ENCODE results near the gene IL1RAPL1. TPM values are rescaled to one million over a fixed set of nuclear protein-coding genes. Genes with fewer than 3 reads are reported as not detected.

IL1RAPL1 gene
- polyA plus RNA-seq, 1 of the 3 experiments (the other 2 are of a cell fraction): 2.8 TPM

- CTCF ChIA-PET: no interaction called here
- Histone ChIP-seq H3K4me2 (no peak overlapping the region), H2AFZ (ENCODE audit: low read depth) (no peak overlapping the region), H3K79me2 (ENCODE audit: insufficient read depth) (no peaks in the 10 kb centered on the region), H3F3A (replicated peaks; ENCODE audit: insufficient read depth) (no peaks in the 10 kb centered on the region), H3K4me1 (ENCODE audit: control insufficient read depth in 1 of 2, insufficient read depth in 2 of 2, low read depth in 1 of 2, low read length in 1 of 2) (no peaks in the 10 kb centered on the region), H3K36me3 (replicated peaks in 1 of 2; ENCODE audit: control insufficient read depth in 1 of 2, insufficient read depth in 2 of 2, low read length in 1 of 2) (no peaks in the 10 kb centered on the region), H3K4me3 (ENCODE audit: low read depth in 2 of 2, low read length in 1 of 2) (no peak overlapping the region), H4K20me1 (ENCODE audit: insufficient read depth) (no peaks in the 10 kb centered on the region), H3K9me3 (no peaks in the 10 kb centered on the region), H3K9ac (no peak overlapping the region), H3K27ac (ENCODE audit: low read depth in 2 of 2, low read length in 1 of 2) (no peak overlapping the region), H3K9me2 (0 out of 2 replicates have a peak, but pooled peaks cover 3% of the 10 kb centered on the region), H3K27me3 (ENCODE audit: insufficient read depth) (no peaks in the 10 kb centered on the region)
- WGBS (ENCODE audit: low lambda C conversion rate): 18% methylated on average over 1 of the region's 1 CpG
- DNase-seq: no peak
- POLR2A ChIA-PET: no interaction called here
- no peak for TF ChIP-seq FOSL2 (IDR thresholded peaks at IDR 0.05; ENCODE audit: borderline replicate concordance, low read depth)
- TF ChIP-seq NFIC (IDR thresholded peaks at IDR 0.05; ENCODE audit: borderline replicate concordance): no peak
- no peak for TF ChIP-seq TCF12 (IDR thresholded peaks at IDR 0.05)
- no peak for TF ChIP-seq GATA2 (CRISPR knock-in tag; IDR thresholded peaks at IDR 0.05)
- TF ChIP-seq CTCF (IDR thresholded peaks at IDR 0.05): no peak
- no peak for TF ChIP-seq SMC3 (IDR thresholded peaks at IDR 0.05; ENCODE audit: low read depth, low read length)
- TF ChIP-seq POLR2AphosphoS5 (IDR thresholded peaks at IDR 0.05; ENCODE audit: low read depth, low read length): no peak
- no peak for TF ChIP-seq EP300 (IDR thresholded peaks at IDR 0.05; ENCODE audit: borderline replicate concordance in 1 of 2, low read depth in 1 of 2, low read length in 1 of 2)
- no peak for TF ChIP-seq YY1 (IDR thresholded peaks at IDR 0.05; ENCODE audit: low read depth)
- TF ChIP-seq TAF1 (IDR thresholded peaks at IDR 0.05; ENCODE audit: borderline replicate concordance, low read depth, low read length): no peak
- TF ChIP-seq CHD2 (IDR thresholded peaks at IDR 0.05; ENCODE audit: low read length, partially characterized antibody): no peak
Observed at GRCh38 chrX:29699239-29699638, 1112.0 kb downstream of the IL1RAPL1 start.

GRCh38 chrX:29707088-29707487 lies 1119.8 kb downstream of the IL1RAPL1 start:
- Histone ChIP-seq H3K79me2 (ENCODE audit: insufficient read depth) (no peaks in the 10 kb centered on the region), H3K9me3 (peaks cover 11% of the 10 kb centered on the region; the same call in 1 of the 2 replicates), H3K4me3 (ENCODE audit: low read depth in 2 of 2, low read length in 1 of 2) (no peak overlapping the region), H3K9me2 (no peaks in the 10 kb centered on the region), H3K36me3 (replicated peaks in 1 of 2; ENCODE audit: control insufficient read depth in 1 of 2, insufficient read depth in 2 of 2, low read length in 1 of 2) (no peaks in the 10 kb centered on the region), H2AFZ (ENCODE audit: low read depth) (no peak overlapping the region), H4K20me1 (ENCODE audit: insufficient read depth) (no peaks in the 10 kb centered on the region), H3K27me3 (ENCODE audit: insufficient read depth) (no peaks in the 10 kb centered on the region), H3K4me2 (no peak overlapping the region), H3K4me1 (ENCODE audit: control insufficient read depth in 1 of 2, insufficient read depth in 2 of 2, low read depth in 1 of 2, low read length in 1 of 2) (no peaks in the 10 kb centered on the region), H3K27ac (ENCODE audit: low read depth in 2 of 2, low read length in 1 of 2) (no peak overlapping the region), H3K9ac (no peak overlapping the region), H3F3A (replicated peaks; ENCODE audit: insufficient read depth) (no peaks in the 10 kb centered on the region)
- ChIA-PET CTCF (no interaction called here), POLR2A (no interaction called here)
- no peak for DNase-seq
- 21% methylated on average over 2 of the region's 2 CpGs for WGBS (ENCODE audit: low lambda C conversion rate)
- no peak for TF ChIP-seq IRF3 (IDR thresholded peaks at IDR 0.05; ENCODE audit: low read depth, low read length)
- TF ChIP-seq PBX3 (IDR thresholded peaks at IDR 0.05): no peak
- TF ChIP-seq CHD2 (IDR thresholded peaks at IDR 0.05; ENCODE audit: low read length, partially characterized antibody): no peak
- no peak for TF ChIP-seq USF1 (IDR thresholded peaks at IDR 0.05; ENCODE audit: borderline replicate concordance, low read depth)
- peak; percentile 19; the same call in 1 of the 2 replicates for TF ChIP-seq CTCF (IDR thresholded peaks at IDR 0.05)
- TF ChIP-seq RAD21 (IDR thresholded peaks at IDR 0.05; ENCODE audit: low read length): no peak

Measured in SK-N-SH (cell line).